ENCODE measurements around the gene MYCN.
"Not testable (repeated sequence)": the region's sequence is repeated elsewhere in the genome, so short reads cannot be mapped to it uniquely, and the experiment has no call there.

The MYCN gene

DNA sequence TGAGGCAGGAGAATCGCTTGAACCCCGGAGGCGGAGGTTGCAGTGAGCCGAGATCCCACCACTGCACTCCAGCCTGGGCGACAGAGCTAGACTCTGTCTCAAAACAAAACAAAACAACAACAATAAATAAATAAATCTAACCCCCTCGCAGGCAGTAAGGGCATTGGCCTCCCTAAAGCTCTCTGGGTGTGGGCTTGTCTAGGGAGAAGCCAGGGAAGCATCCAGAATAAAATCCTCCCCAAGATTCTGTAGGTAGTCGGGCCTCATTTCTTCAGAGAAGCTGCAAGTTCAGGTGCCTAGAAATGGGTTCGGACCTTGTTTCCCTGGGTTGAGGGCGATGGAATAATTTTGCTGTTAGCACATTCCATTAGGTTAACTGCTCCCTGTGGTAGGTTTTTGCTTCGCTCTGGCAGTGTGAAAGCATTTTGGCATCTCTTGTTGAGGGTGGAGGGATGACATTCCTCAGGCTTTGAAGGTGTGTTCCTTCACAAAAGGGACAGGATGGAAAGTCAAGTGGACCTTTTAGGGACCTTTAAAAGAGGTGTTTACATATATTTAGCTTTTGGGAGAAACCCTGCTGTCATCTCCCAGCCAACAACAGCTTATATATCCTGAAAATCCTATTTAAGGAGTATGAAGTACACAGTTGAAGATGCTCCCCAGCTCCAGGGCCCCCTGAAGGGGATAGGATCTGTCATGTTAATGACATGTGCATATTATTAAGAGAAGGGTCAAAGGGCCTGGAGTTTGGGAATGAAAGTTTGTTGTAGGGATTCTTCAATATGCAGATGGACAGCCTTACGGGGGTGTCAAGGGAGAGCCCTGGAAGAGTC, 17.7 kb downstream of the MYCN start:
- no peak for DNase-seq (ENCODE audit: low read depth)

DNA sequence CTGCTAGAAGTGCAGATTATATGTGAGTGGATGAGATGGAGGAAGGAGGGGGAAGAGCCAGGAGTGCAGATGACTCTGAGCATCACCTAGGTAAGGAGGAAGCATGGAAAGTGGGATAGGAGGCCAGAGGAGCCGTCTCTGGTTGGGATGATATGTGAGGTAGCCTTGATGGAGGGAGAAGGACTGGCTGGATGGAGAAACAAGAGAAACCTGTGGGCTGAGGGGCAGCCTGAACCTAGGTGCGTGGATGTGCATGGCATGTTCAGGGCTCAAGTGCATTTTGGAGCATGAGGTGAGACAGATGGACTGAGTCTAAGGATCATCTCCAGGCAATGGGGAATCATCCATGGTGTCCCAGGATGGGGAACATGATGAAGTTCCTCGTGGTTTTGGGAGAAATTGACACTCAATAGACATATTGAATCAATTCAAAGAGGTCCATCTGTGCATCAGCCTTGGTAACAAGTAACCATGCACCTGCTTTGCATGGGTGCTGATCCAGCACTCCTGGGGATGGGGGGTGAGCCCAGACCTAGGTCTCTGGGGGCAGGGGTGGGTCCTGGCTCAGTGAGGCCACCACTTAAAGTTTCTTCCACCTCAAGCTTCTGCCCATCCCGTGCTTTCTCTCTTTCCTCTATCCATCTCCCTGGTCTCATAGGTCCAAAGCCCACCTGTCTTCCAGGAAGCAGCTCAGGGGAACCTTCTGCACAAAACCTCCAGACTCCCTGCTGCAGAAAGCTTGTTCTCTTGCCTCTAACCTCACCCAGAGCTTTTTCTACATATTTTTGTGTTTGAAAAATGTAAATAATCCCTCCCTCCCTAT, 19.2 kb downstream of the MYCN start:
- no peak for DNase-seq (ENCODE audit: low read depth)

DNA sequence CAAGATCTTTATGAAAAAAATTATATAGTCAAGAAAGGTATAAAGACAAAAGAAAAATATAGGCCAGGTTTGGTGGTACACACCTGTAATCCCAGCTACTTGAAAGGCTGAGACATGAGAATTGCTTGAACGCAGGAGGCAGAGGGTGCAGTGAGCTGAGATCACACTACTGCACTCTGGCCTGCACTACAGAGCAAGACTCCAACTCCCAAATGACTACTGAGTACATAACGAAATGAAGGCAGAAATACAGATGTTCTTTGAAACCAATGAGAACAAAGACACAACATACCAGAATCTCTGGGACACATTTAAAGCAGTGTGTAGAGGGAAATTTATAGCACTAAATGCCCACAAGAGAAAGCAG, 19.8 kb downstream of the MYCN start:
- not testable (repeated sequence) for DNase-seq (ENCODE audit: low read depth)

GRCh38 chr2:15963109-15963976, 23.0 kb downstream of the MYCN start:
- not testable (repeated sequence) for DNase-seq (ENCODE audit: low read depth)

GRCh38 chr2:15963977-15964670, 23.8 kb downstream of the MYCN start:
- no peak for DNase-seq (ENCODE audit: low read depth)

- DNase-seq (ENCODE audit: low read depth) = no peak
Observed at GRCh38 chr2:15964936-15965563, 24.7 kb downstream of the MYCN start.

DNA sequence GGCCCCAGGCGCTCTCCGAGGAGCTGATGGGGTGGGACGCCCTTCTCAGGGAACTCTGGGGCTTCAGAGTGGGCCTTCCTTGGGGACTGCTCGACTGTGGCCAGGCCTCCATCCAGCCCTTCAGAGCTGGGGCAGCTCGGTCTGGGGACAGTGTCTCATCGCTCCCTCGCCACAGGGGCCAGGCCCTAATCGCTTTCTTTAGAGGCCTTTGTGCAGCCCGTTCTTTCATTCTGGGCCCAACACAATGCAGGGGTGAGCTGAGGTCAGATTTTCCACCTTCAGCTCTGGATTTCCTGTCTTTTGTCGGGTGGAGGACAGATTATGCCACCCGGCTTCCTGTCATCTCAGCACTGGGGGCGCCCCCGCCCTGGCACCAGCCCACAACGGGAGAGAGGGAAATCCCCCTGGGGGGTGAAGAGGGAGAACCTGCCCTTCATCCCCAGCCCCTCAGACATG, 25.2 kb downstream of the MYCN start:
- DNase-seq (ENCODE audit: low read depth) = no peak

DNA sequence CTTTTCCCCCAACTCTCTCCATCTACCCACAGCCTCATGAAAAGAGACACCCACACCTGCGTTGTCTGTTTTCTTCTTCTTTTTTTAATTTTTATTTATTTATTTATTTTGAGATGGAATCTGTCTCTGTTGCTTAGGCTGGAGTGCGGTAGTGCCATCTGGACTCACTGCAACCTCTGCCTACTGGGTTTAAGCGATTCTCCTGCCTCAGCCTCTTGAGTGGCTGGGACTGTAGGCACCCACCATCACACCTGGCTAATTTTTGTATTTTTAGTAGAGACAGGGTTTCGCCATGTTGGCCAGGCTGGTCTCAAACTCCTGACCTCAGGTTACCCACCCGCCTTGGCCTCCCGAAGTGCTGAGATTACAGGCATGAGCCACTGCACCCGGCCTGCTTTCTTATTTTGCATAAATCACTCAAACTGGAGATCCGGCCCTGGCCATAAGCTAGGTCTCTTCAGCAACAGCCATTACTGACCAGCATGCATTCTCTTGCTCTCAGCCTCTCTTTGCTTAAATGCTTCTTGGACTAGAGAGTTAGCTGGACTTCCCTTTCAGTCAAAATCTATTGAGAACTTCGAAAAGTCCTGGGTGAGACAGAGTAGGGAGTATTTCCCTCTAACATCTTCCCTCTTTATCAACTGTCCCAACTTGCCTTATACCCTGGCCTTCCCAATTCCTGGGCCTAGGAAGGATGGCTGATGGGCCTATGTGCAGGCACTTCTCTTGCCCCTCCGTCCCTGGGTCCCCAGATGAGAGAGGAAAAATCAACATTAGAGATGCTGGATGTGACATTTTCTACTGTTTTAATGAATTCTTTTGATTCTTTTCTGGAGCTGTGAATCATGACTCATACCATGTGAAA, 27.3 kb downstream of the MYCN start:
- no peak for DNase-seq (ENCODE audit: low read depth)

- DNase-seq (ENCODE audit: low read depth) = no peak
Observed at GRCh38 chr2:15968280-15969178, 28.2 kb downstream of the MYCN start.

DNA sequence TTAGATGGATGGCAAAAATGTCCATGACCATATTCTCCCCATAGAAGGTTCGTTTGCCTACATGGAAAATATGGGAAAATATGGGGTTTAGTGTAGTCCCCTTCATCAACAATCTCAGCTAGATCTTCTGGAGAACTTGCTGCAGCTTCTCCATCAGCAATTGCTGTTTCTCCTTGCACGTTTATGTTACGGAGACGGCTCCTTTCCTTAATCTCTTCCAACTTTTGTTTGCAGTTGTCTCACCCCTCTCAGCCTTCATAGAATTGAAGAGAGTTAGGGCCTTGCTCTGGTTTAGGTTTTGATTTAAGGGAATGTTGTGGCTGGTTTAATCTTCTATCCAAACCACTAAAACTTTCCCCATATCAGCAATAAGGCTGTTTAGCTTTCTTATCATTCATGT, 28.9 kb downstream of the MYCN start:
- DNase-seq (ENCODE audit: low read depth) = no peak

DNA sequence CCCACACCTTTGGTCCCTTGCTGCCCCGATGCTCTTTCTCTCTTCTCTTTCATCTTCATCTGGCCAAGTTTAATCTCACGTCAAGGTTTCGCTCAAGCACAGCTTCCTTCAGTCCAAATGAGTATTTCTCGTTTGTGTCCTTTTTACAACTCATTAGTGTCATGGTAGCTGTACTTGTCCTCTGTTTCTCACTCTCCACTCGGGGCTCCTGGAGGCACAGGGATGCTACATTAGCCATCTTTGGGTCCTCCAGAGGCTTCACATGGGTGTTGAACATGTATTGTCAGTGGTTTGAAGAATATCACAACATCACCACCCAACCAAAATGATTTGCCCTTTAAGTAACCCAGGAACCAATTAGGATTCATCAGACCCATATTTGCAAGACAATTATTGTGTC, 30.4 kb downstream of the MYCN start:
- DNase-seq (ENCODE audit: low read depth) = no peak

DNA sequence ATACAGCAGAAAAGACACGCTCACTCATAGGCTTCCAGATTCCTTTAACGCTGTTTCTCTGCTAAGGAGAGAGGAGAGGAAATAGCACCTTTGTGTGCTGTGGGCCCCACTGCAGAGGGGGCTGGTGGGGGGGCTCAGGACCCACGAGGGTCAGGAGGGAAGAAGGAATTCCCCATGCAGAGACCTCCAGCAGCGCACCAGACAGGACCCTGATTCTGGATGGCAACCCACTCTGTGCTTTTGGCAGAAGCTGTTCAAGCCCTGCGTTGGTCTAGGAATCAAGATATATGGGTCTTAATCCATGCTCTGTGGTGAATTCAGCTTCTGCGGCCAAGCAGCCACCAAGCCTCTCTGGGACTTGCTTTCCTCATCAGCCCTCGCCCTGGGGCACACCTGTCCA, 31.0 kb downstream of the MYCN start:
- no peak for DNase-seq (ENCODE audit: low read depth)

DNA sequence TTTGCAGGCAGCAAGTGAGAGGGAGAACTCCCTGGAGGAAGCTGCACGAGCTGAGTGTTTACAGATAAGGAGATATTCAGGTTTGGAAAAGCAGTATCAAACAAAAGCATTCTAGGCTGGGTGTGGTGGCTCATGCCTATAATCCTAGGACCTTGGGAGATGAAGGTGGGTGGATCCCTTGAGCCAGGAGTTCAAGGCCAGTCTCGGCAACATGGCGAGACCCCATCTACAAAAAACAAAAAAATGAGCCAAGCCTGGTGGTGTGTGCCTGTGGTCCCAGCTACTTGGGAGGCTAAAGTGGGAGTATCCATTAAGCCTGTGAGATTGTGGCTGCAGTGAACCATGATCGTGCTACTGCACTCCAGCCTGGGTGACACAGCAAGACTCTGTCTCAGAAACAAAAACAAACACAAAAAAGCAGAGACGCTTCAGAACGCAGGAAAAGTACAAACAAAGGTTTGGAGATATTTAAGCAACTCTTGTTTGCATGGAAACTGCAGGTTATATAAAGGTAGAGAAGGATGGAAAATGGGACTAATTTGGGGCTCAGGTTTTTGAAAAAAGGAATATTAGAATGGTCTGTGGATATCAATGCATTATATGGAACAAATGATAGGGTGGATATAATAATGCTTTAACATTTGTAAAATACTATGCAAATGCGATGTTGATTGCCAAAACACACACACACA, 31.6 kb downstream of the MYCN start:
- no peak for DNase-seq (ENCODE audit: low read depth)

- no peak for DNase-seq (ENCODE audit: low read depth)
Observed at GRCh38 chr2:15973481-15974401, 33.4 kb downstream of the MYCN start.

DNA sequence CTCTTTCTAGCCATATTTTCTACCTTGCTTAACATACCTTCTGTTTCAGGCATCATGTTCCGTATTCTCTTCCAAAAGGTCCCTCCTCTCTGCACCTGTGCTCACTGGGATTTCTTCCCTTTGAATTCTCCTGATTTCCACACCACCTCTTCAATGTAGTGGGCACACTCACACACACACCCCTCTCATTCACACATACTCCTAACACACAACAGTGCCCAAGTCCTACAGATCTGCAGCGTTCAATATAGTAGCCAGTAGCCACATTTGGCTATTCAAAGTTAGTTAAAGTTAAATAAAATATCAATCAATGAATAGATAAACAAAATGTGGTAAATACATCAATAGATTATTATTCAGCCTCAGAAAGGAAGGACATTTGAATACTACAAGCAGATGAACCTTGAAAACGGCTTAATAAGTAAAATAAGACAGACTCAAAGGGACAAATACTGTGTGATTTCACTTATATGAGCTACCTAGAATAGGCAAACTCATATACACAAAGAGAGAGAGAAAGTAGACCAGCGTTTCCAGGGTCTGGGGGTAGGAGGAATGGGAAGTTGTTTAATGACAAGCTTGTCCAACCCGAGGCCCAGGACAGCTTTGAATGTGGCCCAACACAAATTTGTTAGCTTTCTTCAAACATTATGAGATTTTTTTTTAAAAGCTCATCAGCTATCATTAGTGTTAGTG, 34.4 kb downstream of the MYCN start:
- no peak for DNase-seq (ENCODE audit: low read depth)

DNA sequence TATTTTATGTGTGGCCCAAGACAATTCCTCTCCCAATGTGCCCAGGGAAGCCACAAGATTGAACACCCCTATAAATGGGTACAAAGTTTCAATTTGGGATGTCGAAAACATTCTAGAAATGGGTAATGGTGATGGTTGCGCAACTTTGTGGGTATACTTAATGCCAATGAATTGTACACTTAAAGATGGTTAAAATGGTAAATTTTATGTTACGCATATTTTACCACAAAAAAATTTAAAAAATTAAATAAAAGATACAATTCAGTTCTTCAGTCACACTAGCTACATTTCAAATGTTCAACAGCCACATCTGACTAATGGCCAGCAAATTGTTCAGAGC, 34.9 kb downstream of the MYCN start:
- no peak for DNase-seq (ENCODE audit: low read depth)

DNA sequence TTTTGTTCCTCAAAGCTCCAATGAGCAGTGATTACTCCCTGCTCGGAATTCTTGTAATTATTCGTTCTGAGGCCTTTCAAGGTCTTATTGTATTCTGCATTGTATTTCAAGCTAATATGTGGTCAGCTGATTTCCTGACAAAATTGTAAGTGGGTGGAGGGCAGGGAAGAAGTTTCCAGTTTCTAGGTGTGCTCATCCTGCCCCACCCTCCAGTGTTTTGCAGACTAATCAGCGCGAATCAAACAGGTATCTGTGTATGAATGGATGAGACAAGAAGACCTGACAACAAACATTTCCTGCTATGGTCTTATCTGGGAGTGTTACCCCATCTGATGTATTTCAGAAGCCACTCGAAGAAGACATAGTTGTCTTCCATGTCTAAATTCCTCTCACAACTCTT, 35.3 kb downstream of the MYCN start:
- DNase-seq (ENCODE audit: low read depth) = no peak

Measured in GM04503 (cell line).